Muscle of leg (tissue), 11 donors: ENCODE results near the gene NOTCH2. TPM values are rescaled to one million over a fixed set of nuclear protein-coding genes. Genes with fewer than 3 reads are reported as not detected.
A peak's percentile ranks its signal among the peaks of the same experiment; 100 is the strongest.

Experiments used
- DNase-seq: peaks from one replicate; pipeline ENCODE4 v3.0.0; 2013
- H3K27ac ChIP-seq: one replicate; pipeline ENCODE4 v1.5.1; 2013; ENCODE audit warnings: mild to moderate bottlenecking, low read length, control low read depth
- H3K27me3 ChIP-seq: one replicate; pipeline ENCODE4 v1.6.1; 2013; ENCODE audit warnings: low read length; ENCODE audit not compliant: control insufficient read depth, insufficient read depth
- H3K36me3 ChIP-seq: one replicate; pipeline ENCODE4 v1.6.1; 2013; ENCODE audit warnings: low read length; ENCODE audit not compliant: control insufficient read depth, insufficient read depth
- H3K4me1 ChIP-seq: one replicate; pipeline ENCODE4 v1.6.1; 2013; ENCODE audit warnings: low read length; ENCODE audit not compliant: control insufficient read depth, insufficient read depth
- H3K4me3 ChIP-seq: one replicate; pipeline ENCODE4 v1.5.1; 2013; ENCODE audit warnings: low read length, control low read depth
- H3K9me3 ChIP-seq: replicated peaks from 2 replicates; pipeline ENCODE4 v1.6.1; 2013; ENCODE audit warnings: low read depth, low read length; ENCODE audit not compliant: control insufficient read depth
- WGBS: methylation state at CpG from one replicate; pipeline ENCODE4 v1.1.5; 2013; ENCODE audit warnings: missing lambda C conversion rate; ENCODE audit not compliant: insufficient coverage; 5-methylcytosine and 5-hydroxymethylcytosine counted together
- polyA plus RNA-seq, 8 donors: library from polyadenylated mRNA; unstranded; fragments of 120-200 nt; gene quantifications; one replicate each; pipeline versions ENCODE4 v1.2.1 to v1.2.3, GENCODE V29; 2013; ENCODE audit warnings: inconsistent platforms in 1 of 8, low replicate concordance in 1 of 8; ENCODE audit not compliant: insufficient read length in 8 of 8, insufficient read depth in 1 of 8
- total RNA-seq: library from RNA; stranded (reverse); fragments of 120-200 nt; gene quantifications from one replicate; pipeline ENCODE4 v1.2.4, GENCODE V29; 2013

The NOTCH2 gene
- total and polyA plus RNA-seq, 9 donors = 34.9 to 79.5 (median 59.4) TPM

- WGBS = 85% methylated on average over 5 of the region's 12 CpGs
- no peaks in the 10 kb centered on the region for H3K36me3 ChIP-seq
- no peaks in the 10 kb centered on the region for H3K4me1 ChIP-seq
- H3K27ac ChIP-seq = no peak overlapping the region
- DNase-seq = no peak
- no peak overlapping the region for H3K4me3 ChIP-seq
- H3K9me3 ChIP-seq = peaks cover 2% of the 10 kb centered on the region
- H3K27me3 ChIP-seq = no peaks in the 10 kb centered on the region
These were observed 189.7 kb downstream of the NOTCH2 start for GRCh38 chr1:119879510-119880434.

- no peaks in the 10 kb centered on the region for H3K36me3 ChIP-seq
- peak; percentile 40 for DNase-seq
- H3K27ac ChIP-seq = no peak overlapping the region
- H3K4me3 ChIP-seq = no peak overlapping the region
- H3K4me1 ChIP-seq = peaks cover 8% of the 10 kb centered on the region
- H3K9me3 ChIP-seq = peaks cover 2% of the 10 kb centered on the region
- no peaks in the 10 kb centered on the region for H3K27me3 ChIP-seq
These were observed 191.3 kb downstream of the NOTCH2 start for GRCh38 chr1:119878171-119878570.

- no CpG with 5 or more reads among the region's 2 CpGs for WGBS
These were observed 195.3 kb downstream of the NOTCH2 start for GRCh38 chr1:119874186-119874585.

GRCh38 chr1:119873135-119874015 lies 196.1 kb downstream of the NOTCH2 start:
- Histone ChIP-seq H3K4me3 (no peak overlapping the region), H3K36me3 (no peaks in the 10 kb centered on the region), H3K27ac (peak overlapping the region; percentile 50), H3K9me3 (peaks cover 2% of the 10 kb centered on the region), H3K27me3 (no peaks in the 10 kb centered on the region), H3K4me1 (peaks cover 20% of the 10 kb centered on the region)
- DNase-seq = peak; percentile 94
- WGBS = 79% methylated on average over 1 of the region's 4 CpGs

More at GRCh38 chr1:119874186-119874585, 195.3 kb downstream of the NOTCH2 start:
- Histone ChIP-seq H3K4me1 (peaks cover 20% of the 10 kb centered on the region), H3K4me3 (no peak overlapping the region), H3K27me3 (no peaks in the 10 kb centered on the region), H3K36me3 (no peaks in the 10 kb centered on the region), H3K27ac (no peak overlapping the region), H3K9me3 (peaks cover 2% of the 10 kb centered on the region)
- no peak for DNase-seq

- Histone ChIP-seq H3K4me1 (peaks cover 20% of the 10 kb centered on the region), H3K27me3 (no peaks in the 10 kb centered on the region), H3K27ac (no peak overlapping the region), H3K4me3 (no peak overlapping the region), H3K9me3 (peaks cover 2% of the 10 kb centered on the region), H3K36me3 (no peaks in the 10 kb centered on the region)
- DNase-seq = no peak
- WGBS = 60% methylated on average over 1 of the region's 4 CpGs
These were observed 197.6 kb downstream of the NOTCH2 start for GRCh38 chr1:119871881-119872280.

GRCh38 chr1:119870917-119871596 lies 198.4 kb downstream of the NOTCH2 start:
- peak; percentile 83 for DNase-seq
- Histone ChIP-seq H3K9me3 (peaks cover 2% of the 10 kb centered on the region), H3K4me1 (peaks cover 20% of the 10 kb centered on the region), H3K27me3 (no peaks in the 10 kb centered on the region), H3K4me3 (no peak overlapping the region), H3K36me3 (no peaks in the 10 kb centered on the region), H3K27ac (no peak overlapping the region)
- 57% methylated on average over 16 of the region's 20 CpGs for WGBS

GRCh38 chr1:119869995-119870394 lies 199.5 kb downstream of the NOTCH2 start:
- Histone ChIP-seq H3K36me3 (no peaks in the 10 kb centered on the region), H3K27ac (no peak overlapping the region), H3K4me1 (peaks cover 20% of the 10 kb centered on the region), H3K9me3 (peaks cover 2% of the 10 kb centered on the region), H3K27me3 (no peaks in the 10 kb centered on the region), H3K4me3 (no peak overlapping the region)
- no CpG with 5 or more reads among the region's 1 CpG for WGBS
- no peak for DNase-seq

- Histone ChIP-seq H3K36me3 (no peaks in the 10 kb centered on the region), H3K27me3 (no peaks in the 10 kb centered on the region), H3K4me1 (peaks cover 12% of the 10 kb centered on the region), H3K9me3 (no peaks in the 10 kb centered on the region), H3K27ac (no peak overlapping the region), H3K4me3 (no peak overlapping the region)
- no peak for DNase-seq
- WGBS = no CpG with 5 or more reads among the region's 2 CpGs
These were observed 201.3 kb downstream of the NOTCH2 start for GRCh38 chr1:119868176-119868575.

- Histone ChIP-seq H3K27me3 (no peaks in the 10 kb centered on the region), H3K4me3 (no peak overlapping the region), H3K9me3 (no peaks in the 10 kb centered on the region), H3K4me1 (peaks cover 5% of the 10 kb centered on the region), H3K27ac (no peak overlapping the region), H3K36me3 (no peaks in the 10 kb centered on the region)
- WGBS = no CpG with 5 or more reads among the region's 3 CpGs
- DNase-seq = peak; percentile 48
These were observed 203.0 kb downstream of the NOTCH2 start for GRCh38 chr1:119866451-119866850.
